ENCODE results near the gene BTBD2.

DNA sequence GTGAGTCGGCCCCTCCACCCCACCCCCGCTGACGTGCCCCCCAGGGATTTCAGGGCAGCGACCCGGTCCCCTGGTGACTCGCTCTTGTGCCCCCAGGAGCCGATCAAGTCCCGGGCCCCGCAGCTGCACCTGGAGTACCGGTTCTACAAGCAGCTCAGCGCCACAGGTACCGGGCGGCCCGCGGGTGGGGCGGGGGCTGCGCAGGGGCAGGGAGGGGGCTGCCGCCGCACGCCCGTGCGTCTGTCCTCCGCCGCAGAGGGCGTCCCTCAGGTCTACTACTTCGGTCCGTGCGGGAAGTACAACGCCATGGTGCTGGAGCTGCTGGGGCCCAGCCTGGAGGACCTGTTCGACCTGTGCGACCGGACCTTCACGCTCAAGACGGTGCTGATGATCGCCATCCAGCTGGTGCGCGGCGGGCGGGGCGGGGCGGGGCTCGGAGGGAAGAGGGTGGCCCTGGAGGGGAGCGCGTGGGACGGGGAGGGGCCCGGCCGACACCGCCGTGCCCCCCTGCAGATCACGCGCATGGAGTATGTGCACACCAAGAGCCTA is 37.1 kb downstream of the BTBD2 start:
- TF ChIP-seq, protein P1, sequence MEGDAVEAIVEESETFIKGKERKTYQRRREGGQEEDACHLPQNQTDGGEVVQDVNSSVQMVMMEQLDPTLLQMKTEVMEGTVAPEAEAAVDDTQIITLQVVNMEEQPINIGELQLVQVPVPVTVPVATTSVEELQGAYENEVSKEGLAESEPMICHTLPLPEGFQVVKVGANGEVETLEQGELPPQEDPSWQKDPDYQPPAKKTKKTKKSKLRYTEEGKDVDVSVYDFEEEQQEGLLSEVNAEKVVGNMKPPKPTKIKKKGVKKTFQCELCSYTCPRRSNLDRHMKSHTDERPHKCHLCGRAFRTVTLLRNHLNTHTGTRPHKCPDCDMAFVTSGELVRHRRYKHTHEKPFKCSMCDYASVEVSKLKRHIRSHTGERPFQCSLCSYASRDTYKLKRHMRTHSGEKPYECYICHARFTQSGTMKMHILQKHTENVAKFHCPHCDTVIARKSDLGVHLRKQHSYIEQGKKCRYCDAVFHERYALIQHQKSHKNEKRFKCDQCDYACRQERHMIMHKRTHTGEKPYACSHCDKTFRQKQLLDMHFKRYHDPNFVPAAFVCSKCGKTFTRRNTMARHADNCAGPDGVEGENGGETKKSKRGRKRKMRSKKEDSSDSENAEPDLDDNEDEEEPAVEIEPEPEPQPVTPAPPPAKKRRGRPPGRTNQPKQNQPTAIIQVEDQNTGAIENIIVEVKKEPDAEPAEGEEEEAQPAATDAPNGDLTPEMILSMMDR (IDR thresholded peaks at IDR 0.05), result no peak
- TF ChIP-seq POLR2A (IDR thresholded peaks at IDR 0.05) (no peak), EP300 (IDR thresholded peaks at IDR 0.05) (no peak)
